22Rv1 (cell line): ENCODE results near the gene ATG4B.

ENCODE experiments used
- ZFX ChIP-seq: fragments of 450-650 bp; IDR thresholded peaks from 2 replicates; pipeline ENCODE4 v1.6.1; 2017; ENCODE audit warnings: antibody characterized with exemption, borderline replicate concordance
- TF ChIP-seq, protein P1 (sequence below): fragments of 450-650 bp; IDR thresholded peaks from 2 replicates; pipeline ENCODE4 v1.5.1; 2017; ENCODE audit warnings: mild to moderate bottlenecking

DNA sequence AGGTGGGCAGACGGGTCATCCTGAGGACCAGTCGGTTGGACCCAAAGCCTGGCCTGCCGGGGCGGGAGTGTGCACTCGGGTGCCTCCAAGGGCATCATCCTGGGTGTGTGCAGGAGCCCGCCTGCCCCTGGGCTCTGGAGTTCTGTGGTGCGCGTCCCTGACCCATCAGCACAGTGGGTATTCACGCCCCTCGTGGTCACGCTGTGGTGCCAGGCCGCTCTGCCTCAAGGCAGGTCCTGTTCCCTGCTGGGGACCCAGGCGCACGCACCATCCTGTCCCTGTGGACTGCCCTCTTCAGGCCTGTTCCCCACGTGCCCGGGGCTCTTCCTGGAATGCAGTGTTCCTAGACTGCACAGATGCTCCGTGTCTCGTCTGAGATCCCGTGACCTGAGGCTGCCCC is 82.6 kb downstream of the ATG4B start:
- TF ChIP-seq, protein P1, sequence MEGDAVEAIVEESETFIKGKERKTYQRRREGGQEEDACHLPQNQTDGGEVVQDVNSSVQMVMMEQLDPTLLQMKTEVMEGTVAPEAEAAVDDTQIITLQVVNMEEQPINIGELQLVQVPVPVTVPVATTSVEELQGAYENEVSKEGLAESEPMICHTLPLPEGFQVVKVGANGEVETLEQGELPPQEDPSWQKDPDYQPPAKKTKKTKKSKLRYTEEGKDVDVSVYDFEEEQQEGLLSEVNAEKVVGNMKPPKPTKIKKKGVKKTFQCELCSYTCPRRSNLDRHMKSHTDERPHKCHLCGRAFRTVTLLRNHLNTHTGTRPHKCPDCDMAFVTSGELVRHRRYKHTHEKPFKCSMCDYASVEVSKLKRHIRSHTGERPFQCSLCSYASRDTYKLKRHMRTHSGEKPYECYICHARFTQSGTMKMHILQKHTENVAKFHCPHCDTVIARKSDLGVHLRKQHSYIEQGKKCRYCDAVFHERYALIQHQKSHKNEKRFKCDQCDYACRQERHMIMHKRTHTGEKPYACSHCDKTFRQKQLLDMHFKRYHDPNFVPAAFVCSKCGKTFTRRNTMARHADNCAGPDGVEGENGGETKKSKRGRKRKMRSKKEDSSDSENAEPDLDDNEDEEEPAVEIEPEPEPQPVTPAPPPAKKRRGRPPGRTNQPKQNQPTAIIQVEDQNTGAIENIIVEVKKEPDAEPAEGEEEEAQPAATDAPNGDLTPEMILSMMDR: no peak
- TF ChIP-seq ZFX: no peak
